ENCODE measurements around the gene RALGAPA2. TPM values are rescaled to one million over a fixed set of nuclear protein-coding genes. Genes with fewer than 3 reads are reported as not detected.

The RALGAPA2 gene
- total RNA-seq, 1 donor from 2014 or later, result 22.5 TPM

DNA sequence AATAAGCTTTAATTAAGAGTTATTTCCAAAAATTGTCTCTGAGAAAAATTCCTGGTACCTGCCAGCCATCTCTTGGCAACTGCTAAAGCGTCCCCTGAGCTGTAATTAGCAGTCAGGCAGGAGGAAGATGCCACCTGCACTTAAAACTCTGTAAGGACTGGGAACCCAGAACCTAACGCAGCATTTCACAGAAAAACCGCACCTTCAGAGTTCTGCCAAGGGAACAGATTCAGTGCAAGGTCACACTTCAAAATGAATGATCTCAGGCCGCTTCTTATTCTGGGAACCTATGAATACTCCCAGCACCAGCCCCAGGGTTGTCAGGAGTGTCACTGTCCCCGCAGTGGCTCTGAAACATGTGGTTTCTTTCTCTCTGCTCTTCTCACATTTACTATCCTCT lies 307.8 kb downstream of the RALGAPA2 start:
- intact Hi-C loops (cut with DNase I), result no loop called here

DNA sequence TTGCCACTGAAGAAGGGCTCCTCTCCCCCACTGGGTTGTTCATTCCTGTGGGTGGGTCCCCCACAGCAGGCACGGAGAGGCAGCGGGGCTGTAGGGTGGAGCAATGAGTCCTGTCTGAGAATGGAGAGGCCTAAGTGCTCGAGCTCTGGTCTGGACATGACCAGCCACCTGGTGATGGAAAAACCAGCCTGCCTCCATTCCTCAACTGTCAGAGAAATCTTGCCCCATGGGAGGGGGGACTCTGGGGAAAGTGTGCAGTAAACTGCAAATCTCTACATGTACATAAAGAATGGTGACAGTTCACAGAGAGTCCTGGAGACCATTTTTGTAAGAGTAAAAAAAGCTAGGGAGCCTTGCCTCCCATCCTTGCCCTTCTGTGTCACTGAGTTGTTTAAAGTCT lies 310.5 kb downstream of the RALGAPA2 start:
- DNase-seq (ENCODE audit: low spot score), result no peak
- intact Hi-C loops (cut with DNase I), result no loop called here

More for the DNA sequence above, 307.8 kb downstream of the RALGAPA2 start:
- no peak for DNase-seq (ENCODE audit: low spot score)

GRCh38 chr20:20399531-20400500 lies 312.6 kb downstream of the RALGAPA2 start:
- DNase-seq (ENCODE audit: low spot score), result no peak
- intact Hi-C loops (cut with DNase I), result no loop called here

GRCh38 chr20:20398123-20398522 lies 314.3 kb downstream of the RALGAPA2 start:
- intact Hi-C loops (cut with DNase I), result no loop called here
- no peak for DNase-seq (ENCODE audit: low spot score)

GRCh38 chr20:20396794-20397193 lies 315.6 kb downstream of the RALGAPA2 start:
- intact Hi-C loops (cut with DNase I), result no loop called here
- no peak for DNase-seq (ENCODE audit: low spot score)

GRCh38 chr20:20395903-20396568 lies 316.4 kb downstream of the RALGAPA2 start:
- intact Hi-C loops (cut with DNase I), result no loop called here
- DNase-seq (ENCODE audit: low spot score), result no peak

DNA sequence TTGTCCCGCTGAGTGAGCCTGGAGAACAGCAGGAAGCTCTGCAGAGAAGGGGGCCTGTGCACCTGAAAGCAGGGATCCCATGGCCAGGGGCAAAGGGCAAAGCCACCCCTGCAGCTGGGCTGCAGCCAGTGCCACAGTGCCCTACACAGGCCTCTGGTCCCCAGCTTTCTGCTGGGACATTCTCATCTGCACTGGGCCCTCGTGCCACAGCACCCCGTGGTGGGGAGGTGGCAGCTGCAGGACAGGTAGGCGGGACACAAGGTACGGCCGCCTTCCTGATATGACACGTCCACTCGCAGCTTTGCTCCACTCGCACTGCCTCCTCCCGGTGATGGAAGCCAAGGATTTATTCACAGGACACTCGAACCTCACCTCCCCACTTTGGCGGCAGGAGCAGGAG lies 317.4 kb downstream of the RALGAPA2 start:
- DNase-seq (ENCODE audit: low spot score), result no peak
- intact Hi-C loops (cut with DNase I), result no loop called here

GRCh38 chr20:20393207-20394120 lies 319.0 kb downstream of the RALGAPA2 start:
- no peak for DNase-seq (ENCODE audit: low spot score)
- intact Hi-C loops (cut with DNase I), result no loop called here

- DNase-seq (ENCODE audit: low spot score), result no peak
- intact Hi-C loops (cut with DNase I), result no loop called here
Measured at GRCh38 chr20:20391766-20392165, 320.7 kb downstream of the RALGAPA2 start.

DNA sequence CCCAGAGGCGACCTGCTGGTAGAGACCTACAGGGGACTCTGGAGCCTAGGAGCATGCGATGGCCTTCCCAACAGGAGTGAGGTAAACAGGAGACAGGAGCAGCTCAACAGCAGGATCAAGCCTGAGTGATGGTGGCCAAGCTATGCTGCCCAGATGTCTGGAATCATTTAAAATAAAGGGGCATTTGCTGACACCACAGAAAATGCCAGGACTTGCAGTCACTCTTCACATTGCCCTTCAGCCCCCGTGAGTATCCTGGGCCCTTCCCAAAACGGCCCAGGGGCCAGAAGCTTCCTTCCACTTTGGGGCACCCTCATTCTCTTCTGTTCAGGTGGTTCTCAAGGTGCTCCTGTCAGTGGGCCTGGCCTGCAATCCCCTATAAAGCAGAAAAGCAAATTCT lies 321.3 kb downstream of the RALGAPA2 start:
- intact Hi-C loops (cut with DNase I), result no loop called here
- no peak for DNase-seq (ENCODE audit: low spot score)

DNA sequence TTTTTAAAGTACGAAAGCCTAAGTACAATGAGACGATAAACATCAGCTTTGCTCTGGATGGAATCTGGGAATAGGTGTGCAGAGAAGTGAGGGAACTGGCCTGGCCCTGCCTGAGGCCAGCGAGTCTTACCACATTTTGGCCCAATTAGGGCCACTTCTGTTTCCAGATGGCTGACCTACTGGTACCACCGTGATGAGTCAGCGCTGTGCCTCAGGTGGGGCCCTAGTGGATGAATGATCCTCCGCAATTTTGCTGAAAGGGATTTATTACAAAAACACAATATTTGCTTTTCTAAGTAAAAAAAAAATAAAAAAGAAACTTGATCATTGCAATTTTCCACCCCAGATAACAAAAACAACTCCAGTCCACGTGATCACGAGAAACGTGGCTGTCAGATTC lies 322.1 kb downstream of the RALGAPA2 start:
- intact Hi-C loops (cut with DNase I), result no loop called here
- no peak for DNase-seq (ENCODE audit: low spot score)

DNA sequence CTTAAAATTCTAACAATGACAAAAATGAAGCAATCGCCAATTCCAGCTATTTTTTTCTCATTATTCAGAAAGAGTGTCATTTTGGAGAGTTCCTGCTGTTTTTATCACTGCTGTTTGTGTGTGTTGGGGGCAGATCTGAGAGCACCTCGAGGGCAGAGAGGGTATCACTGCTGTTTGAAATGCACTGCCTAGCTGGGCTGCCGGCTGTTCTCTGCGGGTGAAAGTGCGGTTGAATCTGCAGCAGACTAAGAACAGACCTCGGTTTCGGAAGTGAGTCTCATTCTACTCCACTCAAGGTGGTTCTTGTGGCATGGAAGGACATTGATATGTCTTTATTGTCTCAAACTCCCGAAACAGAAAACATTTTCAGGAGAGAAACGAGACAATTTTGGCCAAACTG lies 326.3 kb downstream of the RALGAPA2 start:
- intact Hi-C loops (cut with DNase I), result no loop called here
- DNase-seq (ENCODE audit: low spot score), result no peak

- no peak for DNase-seq (ENCODE audit: low spot score)
- intact Hi-C loops (cut with DNase I), result no loop called here
Measured at GRCh38 chr20:20375862-20376261, 336.6 kb downstream of the RALGAPA2 start.

DNA sequence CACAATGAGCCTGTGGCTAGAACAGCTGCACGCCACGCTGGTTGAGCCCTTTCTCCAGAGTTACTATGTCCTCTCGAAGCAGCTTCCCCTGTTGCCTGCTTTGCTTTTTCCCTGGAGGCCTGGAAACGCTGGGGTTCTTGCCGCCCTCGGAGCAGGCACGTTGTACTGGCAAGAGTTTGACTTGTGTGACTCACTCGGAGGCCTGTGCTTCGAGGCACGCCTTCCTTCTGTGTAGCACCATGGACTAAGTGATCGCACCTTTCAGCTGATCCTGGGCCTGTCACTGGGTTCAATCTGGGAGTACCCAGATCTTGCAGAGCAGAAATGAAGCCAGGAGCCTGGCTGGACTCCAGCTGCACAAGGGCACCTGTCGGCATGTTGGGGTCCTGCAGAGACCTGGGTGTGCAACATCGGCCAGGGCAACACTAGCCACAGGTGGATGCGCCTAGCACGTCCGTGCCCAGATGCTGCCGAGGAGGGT lies 339.3 kb downstream of the RALGAPA2 start:
- intact Hi-C loops (cut with DNase I), result no loop called here
- no peak for DNase-seq (ENCODE audit: low spot score)

DNA sequence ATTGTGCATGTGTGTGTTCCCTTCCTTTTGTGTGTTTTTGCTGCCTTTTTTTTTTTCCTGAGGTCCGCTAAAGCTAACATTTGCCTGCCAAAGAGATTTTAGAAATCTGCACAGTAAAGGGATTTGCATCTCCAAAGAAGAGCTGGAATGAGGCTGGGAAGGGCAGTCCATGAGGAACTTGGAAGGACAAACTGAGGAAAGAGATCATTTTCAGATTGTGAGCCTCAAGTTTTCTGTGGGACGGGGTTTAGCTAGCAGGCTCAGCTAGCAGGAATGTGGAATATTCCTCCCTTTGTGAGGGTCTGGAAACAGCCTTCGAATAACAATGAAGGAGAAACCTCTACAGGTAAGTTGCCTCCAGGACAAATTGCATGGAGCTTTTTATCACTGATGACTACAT lies 340.8 kb downstream of the RALGAPA2 start:
- DNase-seq (ENCODE audit: low spot score), result no peak
- intact Hi-C loops (cut with DNase I), result no loop called here

GRCh38 chr20:20371083-20371482 lies 341.4 kb downstream of the RALGAPA2 start:
- intact Hi-C loops (cut with DNase I), result no loop called here
- peak; percentile 10 for DNase-seq (ENCODE audit: low spot score)

GRCh38 chr20:20370094-20370575 lies 342.3 kb downstream of the RALGAPA2 start:
- no peak for DNase-seq (ENCODE audit: low spot score)
- intact Hi-C loops (cut with DNase I), result no loop called here

- peak; percentile 66 for DNase-seq (ENCODE audit: low spot score)
- intact Hi-C loops (cut with DNase I), result no loop called here
Measured at GRCh38 chr20:20369250-20370093, 343.0 kb downstream of the RALGAPA2 start.

Measured in cardiac septum (tissue), 1 donor.